Retinal pigment epithelial cell (primary cell): Measurements from ENCODE around the gene CDK5RAP3.

ENCODE experiments used
- DNase-seq: peaks from one replicate; pipeline ENCODE4 v3.0.0-alpha.2; 2010; ENCODE audit warnings: low read depth
- H3K4me3 ChIP-seq: 2 replicates; pipeline ENCODE4 v1.5.1; 2011; ENCODE audit warnings: mild to moderate bottlenecking, low read length, control low read depth, moderate library complexity
- CTCF ChIP-seq: conservative IDR thresholded peaks from 2 replicates; pipeline ENCODE4 v1.5.1; 2011; ENCODE audit warnings: low read depth, low read length, control low read depth, inconsistent platforms

The CDK5RAP3 gene

GRCh38 chr17:47970725-47971499 is at the start of gene CDK5RAP3:
Gene CDK5RAP3 (plus strand): TSS chr17:47971113. CDS start chr17:47971147, 34 bp downstream.
- peak within 1 kb of the TSS; percentile 89 for H3K4me3 ChIP-seq
- peak; percentile 96 for DNase-seq
- peak; percentile 82 for TF ChIP-seq CTCF

GRCh38 chr17:47924785-47925677 is 45.9 kb upstream of the CDK5RAP3 start:
- H3K4me3 ChIP-seq, result no peak overlapping the region
- no peak for TF ChIP-seq CTCF
- DNase-seq, result no peak

- no peak for DNase-seq
- TF ChIP-seq CTCF, result no peak
- no peak overlapping the region for H3K4me3 ChIP-seq
Observed at GRCh38 chr17:47925678-47925988, 45.3 kb upstream of the CDK5RAP3 start.

GRCh38 chr17:47927821-47928400 is 43.0 kb upstream of the CDK5RAP3 start:
- DNase-seq, result no peak

GRCh38 chr17:47928415-47928814 is 42.5 kb upstream of the CDK5RAP3 start:
- no peak for TF ChIP-seq CTCF
- no peak overlapping the region for H3K4me3 ChIP-seq
- DNase-seq, result no peak

More at GRCh38 chr17:47927821-47928400, 43.0 kb upstream of the CDK5RAP3 start:
- TF ChIP-seq CTCF, result no peak
- H3K4me3 ChIP-seq, result no peak overlapping the region

- no peak for TF ChIP-seq CTCF
Observed at GRCh38 chr17:47929218-47930000, 41.5 kb upstream of the CDK5RAP3 start.

More at GRCh38 chr17:47929218-47930000, 41.5 kb upstream of the CDK5RAP3 start:
- H3K4me3 ChIP-seq, result no peak overlapping the region
- no peak for DNase-seq
